HEK293 (cell line): Measurements from ENCODE around the gene MSI1.

Source experiments
- CTCF ChIA-PET: fragments of 350-600 bp; formaldehyde crosslinking; extraction: SDS; loops from one replicate; lab custom pipeline; 2021; ENCODE audit warnings: antibody characterized with exemption; lab: Yijun Ruan, JAX
- POLR2A ChIA-PET: fragments of 300-600 bp; formaldehyde crosslinking; extraction: SDS; loops from one replicate; lab custom pipeline; 2020; ENCODE audit warnings: antibody characterized with exemption, inconsistent platforms; lab: Yijun Ruan, JAX
- H3K27ac ChIP-seq: fragments of 200-500 bp; sonication (Bioruptor generic); 2 replicates; pipeline ENCODE4 v1.5.1; 2014; ENCODE audit warnings: low read depth, low read length, control low read depth, inconsistent platforms; ENCODE audit errors: extremely low read depth
- H3K36me3 ChIP-seq, 2 experiments: fragments of 200-500 bp in 1 of 2; sonication (Bioruptor generic) in 1 of 2; 1 replicate in 1 of 2; 2 replicates in 1 of 2; pipeline ENCODE4 v1.5.1; 2014 to 2017; ENCODE audit warnings: inconsistent platforms in 2 of 2, low read length in 2 of 2; ENCODE audit not compliant: control insufficient read depth in 2 of 2, insufficient read depth in 1 of 2
- H3K4me1 ChIP-seq: fragments of 200-500 bp; sonication (Bioruptor generic); 2 replicates; pipeline ENCODE4 v1.5.1; 2014; ENCODE audit warnings: mild to moderate bottlenecking, low read length, inconsistent platforms; ENCODE audit not compliant: control insufficient read depth, insufficient read depth
- H3K4me3 ChIP-seq: 2 replicates; pipeline ENCODE4 v1.5.1; 2011; ENCODE audit warnings: low read depth, mild to moderate bottlenecking, control low read depth, low read length, moderate library complexity
- H3K9me3 ChIP-seq: fragments of 200-500 bp; sonication (Bioruptor generic); 2 replicates; pipeline ENCODE4 v1.5.1; 2014; ENCODE audit warnings: low read depth, low read length, inconsistent platforms; ENCODE audit not compliant: control insufficient read depth, insufficient read depth
- BCL11B ChIP-seq: fragments of 450-650 bp; formaldehyde crosslinking; IDR thresholded peaks from 2 replicates; pipeline ENCODE4 v1.5.1; 2016; ENCODE audit warnings: low read depth, missing biosample characterization, missing genetic modification characterization
- GLI2 ChIP-seq: fragments of 450-650 bp; formaldehyde crosslinking; IDR thresholded peaks from 2 replicates; pipeline ENCODE4; 2017; ENCODE audit warnings: missing biosample characterization, missing genetic modification characterization, low read depth, borderline replicate concordance
- GLIS1 ChIP-seq: fragments of 450-650 bp; formaldehyde crosslinking; IDR thresholded peaks from 2 replicates; pipeline ENCODE4 v1.5.1; 2016; ENCODE audit warnings: missing biosample characterization, missing genetic modification characterization
- KLF7 ChIP-seq: fragments of 450-650 bp; formaldehyde crosslinking; IDR thresholded peaks from 2 replicates; pipeline ENCODE4 v1.5.1; 2016; ENCODE audit warnings: missing biosample characterization, missing genetic modification characterization, borderline replicate concordance
- PRDM1 ChIP-seq: fragments of 450-650 bp; formaldehyde crosslinking; IDR thresholded peaks from 2 replicates; pipeline ENCODE4; 2016; ENCODE audit warnings: missing biosample characterization, missing genetic modification characterization
- PRDM2 ChIP-seq: fragments of 450-650 bp; formaldehyde crosslinking; IDR thresholded peaks from 2 replicates; pipeline ENCODE4 v1.5.1; 2016; ENCODE audit warnings: missing biosample characterization, missing genetic modification characterization, borderline replicate concordance
- SALL2 ChIP-seq: fragments of 450-650 bp; formaldehyde crosslinking; IDR thresholded peaks from 2 replicates; pipeline ENCODE4 v1.5.0; 2017; ENCODE audit warnings: missing biosample characterization, mild to moderate bottlenecking, missing genetic modification characterization, borderline replicate concordance
- SCRT2 ChIP-seq: fragments of 450-650 bp; formaldehyde crosslinking; IDR thresholded peaks from 2 replicates; pipeline ENCODE4 v1.5.1; 2016; ENCODE audit warnings: missing biosample characterization, missing genetic modification characterization
- SP2 ChIP-seq: fragments of 450-650 bp; formaldehyde crosslinking; IDR thresholded peaks from 2 replicates; pipeline ENCODE4 v1.5.1; 2016; ENCODE audit warnings: missing biosample characterization, missing genetic modification characterization
- WT1 ChIP-seq: fragments of 450-650 bp; formaldehyde crosslinking; IDR thresholded peaks from 2 replicates; pipeline ENCODE4 v1.5.1; 2016; ENCODE audit warnings: missing biosample characterization, missing genetic modification characterization
- YY1 ChIP-seq: fragments of 450-650 bp; formaldehyde crosslinking; IDR thresholded peaks from 2 replicates; pipeline ENCODE4 v1.5.1; 2018; ENCODE audit warnings: missing biosample characterization, missing genetic modification characterization
- YY2 ChIP-seq: fragments of 450-650 bp; formaldehyde crosslinking; IDR thresholded peaks from 2 replicates; pipeline ENCODE4 v1.5.1; 2016; ENCODE audit warnings: missing biosample characterization, missing genetic modification characterization
- ZBTB21 ChIP-seq: fragments of 450-650 bp; formaldehyde crosslinking; IDR thresholded peaks from 2 replicates; pipeline ENCODE4 v1.5.1; 2017; ENCODE audit warnings: missing biosample characterization, missing genetic modification characterization
- ZNF175 ChIP-seq: fragments of 450-650 bp; formaldehyde crosslinking; IDR thresholded peaks from 2 replicates; pipeline ENCODE4 v1.5.1; 2016; ENCODE audit warnings: missing biosample characterization, missing genetic modification characterization
- ZNF18 ChIP-seq: fragments of 450-650 bp; formaldehyde crosslinking; IDR thresholded peaks from 2 replicates; pipeline ENCODE4 v1.5.1; 2016; ENCODE audit warnings: missing biosample characterization, missing genetic modification characterization
- ZNF239 ChIP-seq: fragments of 450-650 bp; formaldehyde crosslinking; IDR thresholded peaks from 2 replicates; pipeline ENCODE4 v1.5.1; 2016; ENCODE audit warnings: missing biosample characterization, missing genetic modification characterization
- ZNF623 ChIP-seq: fragments of 450-650 bp; formaldehyde crosslinking; IDR thresholded peaks from 2 replicates; pipeline ENCODE4 v1.5.1; 2016; ENCODE audit warnings: missing biosample characterization, missing genetic modification characterization
- ZNF707 ChIP-seq: fragments of 450-650 bp; formaldehyde crosslinking; IDR thresholded peaks from 2 replicates; pipeline ENCODE4 v1.5.1; 2016; ENCODE audit warnings: missing biosample characterization, missing genetic modification characterization
- ZNF76 ChIP-seq: fragments of 450-650 bp; formaldehyde crosslinking; IDR thresholded peaks from 2 replicates; pipeline ENCODE4; 2016; ENCODE audit warnings: low read depth, missing biosample characterization, missing genetic modification characterization, borderline replicate concordance
- ZXDB ChIP-seq: fragments of 450-650 bp; formaldehyde crosslinking; IDR thresholded peaks from 2 replicates; pipeline ENCODE4 v1.5.1; 2016; ENCODE audit warnings: missing biosample characterization, missing genetic modification characterization
- TF ChIP-seq, protein P1 (sequence below): fragments of 450-650 bp; formaldehyde crosslinking; conservative IDR thresholded peaks from 2 replicates; pipeline ENCODE4 v1.5.1; 2016; ENCODE audit warnings: low read depth, missing biosample characterization, missing genetic modification characterization

Gene MSI1

GRCh38 chr12:120314220-120314619 is 54.7 kb downstream of the MSI1 start:
- ChIA-PET POLR2A (interaction anchor here (0.6 to 1.9 kb wide), 2 partner anchors 23 to 183 kb away, joined by 5 to 8 read pairs; partner anchors contain the start of gene RNU4-2), CTCF (interaction anchor here (0.6 to 3.6 kb wide), 9 partner anchors 9 to 1036 kb away, joined by 3 to 23 read pairs (median 3); partner anchors contain the start of genes RNU4-2 and SIRT4)
- Histone ChIP-seq H3K4me3 (no peak overlapping the region), H3K36me3 (no peaks in the 10 kb centered on the region), H3K4me1 (0 out of 2 replicates have a peak, but pooled peaks cover 4% of the 10 kb centered on the region), H3K27ac (no peak overlapping the region), H3K9me3 (no peaks in the 10 kb centered on the region)
- no peak for TF ChIP-seq GLI2

DNA sequence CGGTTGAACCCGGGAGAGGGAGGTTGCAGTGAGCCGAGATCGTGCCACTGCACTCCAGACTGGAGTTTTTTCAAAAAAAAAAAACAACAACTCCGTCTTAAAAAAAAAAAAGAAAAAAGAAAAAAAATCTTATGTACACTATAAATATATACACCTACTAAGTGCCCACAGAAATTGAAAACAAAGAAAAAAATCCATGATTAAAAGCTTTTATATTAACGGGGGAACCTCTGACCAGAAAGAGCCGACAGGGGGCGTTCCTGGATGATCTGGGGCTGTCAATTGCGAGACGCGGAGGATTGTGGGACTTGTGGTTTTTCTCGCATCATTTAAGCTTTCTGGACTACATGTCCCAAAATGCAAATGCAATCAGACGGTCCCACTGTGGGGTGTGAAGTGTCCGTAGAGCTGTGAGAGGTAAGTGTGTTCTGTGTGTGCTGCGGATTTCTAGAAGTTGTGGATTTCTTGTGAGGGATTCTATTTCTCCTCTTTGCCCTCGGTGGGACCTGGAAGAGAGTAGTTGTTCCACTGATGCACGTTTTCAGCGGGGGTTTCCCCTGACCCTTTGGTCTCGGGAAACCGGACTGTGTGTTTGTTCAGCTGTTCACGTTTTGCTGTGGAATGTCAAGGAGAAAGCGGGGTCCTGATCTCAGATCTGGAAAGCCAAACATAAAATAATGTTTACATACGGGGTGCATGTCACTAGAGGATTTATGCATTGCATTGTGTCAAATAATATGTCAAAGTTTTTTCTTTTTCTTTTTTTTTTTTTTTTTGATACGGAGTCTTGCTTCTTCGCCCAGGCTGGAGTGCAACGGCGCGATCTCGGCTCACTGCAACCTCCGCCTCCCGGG is 66.8 kb downstream of the MSI1 start, which contains the start of gene SIRT4:
Gene SIRT4, plus strand, starts transcription at position 360 of the 854 bp plus-strand sequence. CDS start 1,241 bp downstream, outside the sequence.
- peak within 1 kb of the TSS; percentile 51 for H3K4me3 ChIP-seq
- H3K4me1 ChIP-seq = no peaks in the 10 kb centered on the region
- ChIA-PET POLR2A (interaction anchor here (0.6 to 1.8 kb wide), 9 partner anchors 8 to 194 kb away, joined by 3 to 69 read pairs (median 5); partner anchors contain the start of genes DYNLL1, RNU4-1, RNU4-2 and RPLP0), CTCF (interaction anchor here (0.5 to 3.1 kb wide), 27 partner anchors 10 to 386 kb away, joined by 3 to 32 read pairs (median 4); partner anchors contain the start of genes PLA2G1B, RNU4-1 and RNU4-2)
- H3K9me3 ChIP-seq = no peaks in the 10 kb centered on the region
- H3K36me3 ChIP-seq = peaks cover 0 to 4% of the 10 kb centered on the region in 2 experiments; a peak in 1 of 3 replicates
- H3K27ac ChIP-seq = peak within 1 kb of the TSS; percentile 40; the same call in 1 of the 2 replicates
- no peak for TF ChIP-seq SALL2 (tag by site-specific recombination)
- TF ChIP-seq ZNF707 (tag by site-specific recombination) = no peak
- no peak; the same call in 1 of the 2 replicates for TF ChIP-seq SP2 (tag by site-specific recombination)
- peak; percentile 9; the same call in 1 of the 2 replicates for TF ChIP-seq ZNF239
- peak; percentile 99 for TF ChIP-seq ZNF76 (tag by site-specific recombination)
- TF ChIP-seq WT1 (tag by site-specific recombination) = peak; percentile 67; the same call in 1 of the 2 replicates
- TF ChIP-seq YY2 (tag by site-specific recombination) = no peak
- no peak for TF ChIP-seq YY1
- peak; percentile 100 for TF ChIP-seq ZNF18 (tag by site-specific recombination)
- TF ChIP-seq GLIS1 (tag by site-specific recombination) = peak; percentile 47
- no peak for TF ChIP-seq KLF7 (tag by site-specific recombination)
- peak; percentile 25; the same call in 1 of the 2 replicates for TF ChIP-seq ZBTB21
- TF ChIP-seq SCRT2 (tag by site-specific recombination) = peak; percentile 70
- no peak for TF ChIP-seq ZNF623
- peak; percentile 87 for TF ChIP-seq PRDM1
- peak; percentile 98 for TF ChIP-seq ZXDB (tag by site-specific recombination)
- TF ChIP-seq, protein P1, sequence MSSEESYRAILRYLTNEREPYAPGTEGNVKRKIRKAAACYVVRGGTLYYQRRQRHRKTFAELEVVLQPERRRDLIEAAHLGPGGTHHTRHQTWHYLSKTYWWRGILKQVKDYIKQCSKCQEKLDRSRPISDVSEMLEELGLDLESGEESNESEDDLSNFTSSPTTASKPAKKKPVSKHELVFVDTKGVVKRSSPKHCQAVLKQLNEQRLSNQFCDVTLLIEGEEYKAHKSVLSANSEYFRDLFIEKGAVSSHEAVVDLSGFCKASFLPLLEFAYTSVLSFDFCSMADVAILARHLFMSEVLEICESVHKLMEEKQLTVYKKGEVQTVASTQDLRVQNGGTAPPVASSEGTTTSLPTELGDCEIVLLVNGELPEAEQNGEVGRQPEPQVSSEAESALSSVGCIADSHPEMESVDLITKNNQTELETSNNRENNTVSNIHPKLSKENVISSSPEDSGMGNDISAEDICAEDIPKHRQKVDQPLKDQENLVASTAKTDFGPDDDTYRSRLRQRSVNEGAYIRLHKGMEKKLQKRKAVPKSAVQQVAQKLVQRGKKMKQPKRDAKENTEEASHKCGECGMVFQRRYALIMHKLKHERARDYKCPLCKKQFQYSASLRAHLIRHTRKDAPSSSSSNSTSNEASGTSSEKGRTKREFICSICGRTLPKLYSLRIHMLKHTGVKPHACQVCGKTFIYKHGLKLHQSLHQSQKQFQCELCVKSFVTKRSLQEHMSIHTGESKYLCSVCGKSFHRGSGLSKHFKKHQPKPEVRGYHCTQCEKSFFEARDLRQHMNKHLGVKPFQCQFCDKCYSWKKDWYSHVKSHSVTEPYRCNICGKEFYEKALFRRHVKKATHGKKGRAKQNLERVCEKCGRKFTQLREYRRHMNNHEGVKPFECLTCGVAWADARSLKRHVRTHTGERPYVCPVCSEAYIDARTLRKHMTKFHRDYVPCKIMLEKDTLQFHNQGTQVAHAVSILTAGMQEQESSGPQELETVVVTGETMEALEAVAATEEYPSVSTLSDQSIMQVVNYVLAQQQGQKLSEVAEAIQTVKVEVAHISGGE = peak; percentile 48; the same call in 1 of the 2 replicates
- TF ChIP-seq ZNF175 (tag by site-specific recombination) = no peak
- TF ChIP-seq PRDM2 (tag by site-specific recombination) = no peak
- TF ChIP-seq BCL11B (tag by site-specific recombination) = peak; percentile 80; the same call in 1 of the 2 replicates
